ENCODE measurements around the gene FHAD1.

DNA sequence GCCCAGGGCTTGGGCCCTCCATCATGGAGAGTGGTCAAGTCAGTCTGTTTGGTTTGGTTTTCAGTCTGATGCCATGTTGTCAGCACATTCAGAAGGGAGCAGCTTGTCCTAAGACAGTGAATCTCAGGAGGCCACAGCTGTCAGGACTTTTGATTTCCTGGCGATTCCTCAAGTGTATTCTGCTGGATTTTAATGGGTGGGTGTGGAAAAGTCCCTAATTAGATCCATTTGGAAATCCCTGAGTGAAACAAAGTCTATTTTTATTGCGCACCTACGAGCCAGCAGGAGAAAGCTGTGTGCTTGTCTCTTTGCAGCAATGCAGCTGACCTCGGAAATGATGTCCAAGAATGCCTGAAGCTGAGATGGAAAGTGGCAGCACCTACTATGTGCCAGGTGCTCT, 21.6 kb upstream of the FHAD1 start:
- TF ChIP-seq HCFC1 (IDR thresholded peaks at IDR 0.05; ENCODE audit: low read depth, low read length) (no peak), ZNF121 (CRISPR knock-in tag; IDR thresholded peaks at IDR 0.05) (no peak), ERF (CRISPR knock-in tag; IDR thresholded peaks at IDR 0.05) (no peak)
- TF ChIP-seq, protein P1, sequence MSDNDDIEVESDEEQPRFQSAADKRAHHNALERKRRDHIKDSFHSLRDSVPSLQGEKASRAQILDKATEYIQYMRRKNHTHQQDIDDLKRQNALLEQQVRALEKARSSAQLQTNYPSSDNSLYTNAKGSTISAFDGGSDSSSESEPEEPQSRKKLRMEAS (IDR thresholded peaks at IDR 0.05): no peak
- TF ChIP-seq, protein P2, sequence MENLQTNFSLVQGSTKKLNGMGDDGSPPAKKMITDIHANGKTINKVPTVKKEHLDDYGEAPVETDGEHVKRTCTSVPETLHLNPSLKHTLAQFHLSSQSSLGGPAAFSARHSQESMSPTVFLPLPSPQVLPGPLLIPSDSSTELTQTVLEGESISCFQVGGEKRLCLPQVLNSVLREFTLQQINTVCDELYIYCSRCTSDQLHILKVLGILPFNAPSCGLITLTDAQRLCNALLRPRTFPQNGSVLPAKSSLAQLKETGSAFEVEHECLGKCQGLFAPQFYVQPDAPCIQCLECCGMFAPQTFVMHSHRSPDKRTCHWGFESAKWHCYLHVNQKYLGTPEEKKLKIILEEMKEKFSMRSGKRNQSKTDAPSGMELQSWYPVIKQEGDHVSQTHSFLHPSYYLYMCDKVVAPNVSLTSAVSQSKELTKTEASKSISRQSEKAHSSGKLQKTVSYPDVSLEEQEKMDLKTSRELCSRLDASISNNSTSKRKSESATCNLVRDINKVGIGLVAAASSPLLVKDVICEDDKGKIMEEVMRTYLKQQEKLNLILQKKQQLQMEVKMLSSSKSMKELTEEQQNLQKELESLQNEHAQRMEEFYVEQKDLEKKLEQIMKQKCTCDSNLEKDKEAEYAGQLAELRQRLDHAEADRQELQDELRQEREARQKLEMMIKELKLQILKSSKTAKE (CRISPR knock-in tag; IDR thresholded peaks at IDR 0.05; ENCODE audit: borderline replicate concordance): no peak
- TF ChIP-seq, protein P3, sequence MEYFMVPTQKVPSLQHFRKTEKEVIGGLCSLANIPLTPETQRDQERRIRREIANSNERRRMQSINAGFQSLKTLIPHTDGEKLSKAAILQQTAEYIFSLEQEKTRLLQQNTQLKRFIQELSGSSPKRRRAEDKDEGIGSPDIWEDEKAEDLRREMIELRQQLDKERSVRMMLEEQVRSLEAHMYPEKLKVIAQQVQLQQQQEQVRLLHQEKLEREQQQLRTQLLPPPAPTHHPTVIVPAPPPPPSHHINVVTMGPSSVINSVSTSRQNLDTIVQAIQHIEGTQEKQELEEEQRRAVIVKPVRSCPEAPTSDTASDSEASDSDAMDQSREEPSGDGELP (IDR thresholded peaks at IDR 0.05; ENCODE audit: borderline replicate concordance, low read depth): no peak

All from HepG2 (cell line).